GM12878 (cell line): ENCODE measurements around the gene C10orf105. TPM values are rescaled to one million over a fixed set of nuclear protein-coding genes. Genes with fewer than 3 reads are reported as not detected.

ENCODE experiments used
- ATAC-seq: fragments of 200-7000 bp; cut with Tn5 transposase; 3 replicates; pipeline ENCODE4 v1.9.1; 2020; ENCODE audit warnings: mild to moderate bottlenecking, moderate library complexity
- BruUV-seq: library from RNA; stranded (reverse); fragments of 400-500 nt; replicated peaks from 2 replicates; lab custom pipeline; 2021; lab: Mats Ljungman, UMichigan
- CTCF ChIA-PET: fragments of 300-600 bp; sonication (Branson Sonifier 250); formaldehyde crosslinking; extraction: SDS; loops from one replicate; lab custom pipeline; 2021; ENCODE audit warnings: inconsistent platforms; lab: Yijun Ruan, JAX
- POLR2A ChIA-PET: fragments of 350-600 bp; formaldehyde crosslinking; extraction: SDS; loops from one replicate; lab custom pipeline; 2021; ENCODE audit warnings: inconsistent platforms; lab: Charles Lee
- RAD21 ChIA-PET: fragments of 300-600 bp; sonication (Branson Sonifier 250); formaldehyde crosslinking; loops from one replicate; lab custom pipeline; 2023; ENCODE audit warnings: antibody characterized with exemption; ENCODE audit not compliant: unreplicated experiment; lab: Charles Lee
- SMC1A ChIA-PET: fragments of 300-600 bp; sonication (Branson Sonifier 250); formaldehyde crosslinking; loops from one replicate; lab custom pipeline; 2023; ENCODE audit not compliant: unreplicated experiment, uncharacterized antibody; lab: Charles Lee
- DNase-seq: peaks from one replicate; pipeline ENCODE4 v3.0.0-alpha.2; 2011; ENCODE audit warnings: low read depth, low spot score
- FAIRE-seq: peaks from 3 replicates; lab custom pipeline; 2011; peaks lifted over from hg19 to GRCh38; lab: Jason Lieb, UNC
- H2AFZ ChIP-seq: 2 replicates; pipeline ENCODE4 v1.6.0; 2011; ENCODE audit warnings: low read depth, low read length, control low read depth; ENCODE audit not compliant: control insufficient read depth
- H3K27ac ChIP-seq: 2 replicates; pipeline ENCODE4 v1.5.1; 2011; ENCODE audit warnings: control low read depth; ENCODE audit not compliant: control insufficient read depth, insufficient read depth
- H3K27me3 ChIP-seq, 2 experiments: replicated peaks in 1 of 2; 2 replicates each; pipeline versions ENCODE4 v1.6.0 to v1.6.1; 2011; ENCODE audit warnings: low read length in 1 of 2; ENCODE audit not compliant: control insufficient read depth in 2 of 2, insufficient read depth in 2 of 2
- H3K36me3 ChIP-seq, 2 experiments: 2 replicates each; pipeline ENCODE4 v1.5.1; 2011; ENCODE audit warnings: low read length in 1 of 2; ENCODE audit not compliant: control insufficient read depth in 2 of 2, insufficient read depth in 2 of 2
- H3K4me1 ChIP-seq: 2 replicates; pipeline ENCODE4 v1.6.1; 2011; ENCODE audit warnings: mild to moderate bottlenecking, low read length, moderate library complexity, mixed read lengths; ENCODE audit not compliant: control insufficient read depth, insufficient read depth
- H3K4me2 ChIP-seq: 2 replicates; pipeline ENCODE4 v1.6.0; 2011; ENCODE audit warnings: control low read depth; ENCODE audit not compliant: control insufficient read depth, insufficient read depth
- H3K4me3 ChIP-seq: fragments of 200-600 bp; sonication (generic); 2 replicates; pipeline ENCODE4 v1.5.1; 2016
- H3K79me2 ChIP-seq: 2 replicates; pipeline ENCODE4 v1.6.0; 2011; ENCODE audit warnings: low read length; ENCODE audit not compliant: control insufficient read depth, insufficient read depth
- H3K9ac ChIP-seq: 2 replicates; pipeline ENCODE4 v1.8.0; 2011; ENCODE audit warnings: low read length, control low read depth, mixed read lengths; ENCODE audit not compliant: control insufficient read depth, insufficient read depth
- H3K9me3 ChIP-seq: replicated peaks from 3 replicates; pipeline ENCODE4 v1.5.1; 2011; ENCODE audit warnings: mild to moderate bottlenecking, low read length; ENCODE audit not compliant: control insufficient read depth, insufficient read depth
- H4K20me1 ChIP-seq: 2 replicates; pipeline ENCODE4 v1.6.0; 2011; ENCODE audit not compliant: control insufficient read depth, insufficient read depth
- ATF3 ChIP-seq: IDR thresholded peaks from 2 replicates; pipeline ENCODE4 v1.6.1; 2011; ENCODE audit warnings: low read depth, mild to moderate bottlenecking, low read length, moderate library complexity, borderline replicate concordance; ENCODE audit errors: extremely low read depth
- BACH1 ChIP-seq: fragments of 450-650 bp; IDR thresholded peaks from 2 replicates; pipeline ENCODE4 v1.6.1; 2017; ENCODE audit warnings: mild to moderate bottlenecking, borderline replicate concordance
- CTCF ChIP-seq, 3 experiments: IDR thresholded peaks in 2 of 3; conservative IDR thresholded peaks in 1 of 3; 2 replicates each; pipeline ENCODE4 v1.5.1; 2011; ENCODE audit warnings: low read depth in 3 of 3, low read length in 3 of 3, mild to moderate bottlenecking in 3 of 3, control low read depth in 2 of 3, moderate library complexity in 2 of 3, inconsistent platforms in 1 of 3, mixed read lengths in 1 of 3; ENCODE audit not compliant: control insufficient read depth in 2 of 3, insufficient read depth in 1 of 3; ENCODE audit errors: extremely low read depth in 1 of 3
- IKZF1 ChIP-seq: fragments of 450-650 bp; conservative IDR thresholded peaks from 2 replicates; pipeline ENCODE4 v1.6.1; 2017; ENCODE audit warnings: antibody characterized with exemption, mild to moderate bottlenecking
- LARP7 ChIP-seq: fragments of 450-650 bp; IDR thresholded peaks from 2 replicates; pipeline ENCODE4 v1.6.1; 2017; ENCODE audit warnings: mild to moderate bottlenecking
- MXI1 ChIP-seq: fragments of 150-350 bp; IDR thresholded peaks from 2 replicates; pipeline ENCODE4 v1.6.1; 2011; ENCODE audit warnings: low read depth, mild to moderate bottlenecking, inconsistent platforms, low read length, improper control_type of control experiment
- RAD21 ChIP-seq: IDR thresholded peaks from 2 replicates; pipeline ENCODE4 v1.6.1; 2011; ENCODE audit warnings: mild to moderate bottlenecking, low read depth, low read length, moderate library complexity; ENCODE audit not compliant: insufficient read depth
- RUNX3 ChIP-seq: IDR thresholded peaks from 2 replicates; pipeline ENCODE4 v1.6.1; 2012; ENCODE audit warnings: low read length, inconsistent platforms
- SMARCA5 ChIP-seq: fragments of 450-650 bp; IDR thresholded peaks from 2 replicates; pipeline ENCODE4 v1.6.1; 2017; ENCODE audit warnings: mild to moderate bottlenecking
- SMC3 ChIP-seq: IDR thresholded peaks from 2 replicates; pipeline ENCODE4 v1.6.1; 2011; ENCODE audit warnings: low read length, improper control_type of control experiment, borderline replicate concordance
- SRF ChIP-seq, 2 experiments: IDR thresholded peaks; 2 replicates each; pipeline ENCODE4 v1.6.1; 2011; ENCODE audit warnings: low read depth in 2 of 2, low read length in 2 of 2, mild to moderate bottlenecking in 1 of 2, moderate library complexity in 1 of 2
- SUPT20H ChIP-seq: IDR thresholded peaks from 2 replicates; pipeline ENCODE4 v1.6.1; 2011; ENCODE audit warnings: low read depth, mild to moderate bottlenecking, low read length, moderate library complexity, borderline replicate concordance; ENCODE audit not compliant: control insufficient read depth
- TCF12 ChIP-seq: IDR thresholded peaks from 2 replicates; pipeline ENCODE4 v1.6.1; 2011; ENCODE audit warnings: low read depth, mild to moderate bottlenecking, low read length
- TCF3 ChIP-seq: IDR thresholded peaks from 2 replicates; pipeline ENCODE4 v1.6.1; 2012; ENCODE audit warnings: low read depth, mild to moderate bottlenecking, low read length, borderline replicate concordance; ENCODE audit not compliant: insufficient read depth
- ZNF217 ChIP-seq: fragments of 450-650 bp; IDR thresholded peaks from 2 replicates; pipeline ENCODE4 v1.6.1; 2017; ENCODE audit warnings: antibody characterized with exemption, mild to moderate bottlenecking
- WGBS: methylation state at CpG from one replicate; pipeline ENCODE4 v1.1.6; 2016; ENCODE audit warnings: low lambda C conversion rate; ENCODE audit not compliant: insufficient replicate concordance, insufficient coverage; ENCODE audit errors: missing lambda C conversion rate; 5-methylcytosine and 5-hydroxymethylcytosine counted together
- in situ Hi-C: fragments of 300-500 bp; cut with MboI; formaldehyde crosslinking; loops from 9 replicates; pipeline ENCODE4 v1.14.3; 2018; ENCODE audit warnings: mixed read lengths
- intact Hi-C: fragments of 100-400 bp; cut with micrococcal nuclease; formaldehyde crosslinking; loops from one replicate; pipeline ENCODE4 v1.14.2; 2022; ENCODE audit not compliant: unreplicated experiment
- polyA plus RNA-seq, 11 experiments: library from polyadenylated mRNA; depleted of rRNA in 4 of 11; unstranded in 6 of 11; stranded (reverse) in 5 of 11; fragments of >200 nt; fragmentation: Nextera tagmentation in 4 of 11; fragmentation: Illumina TruSeq in 1 of 11; extraction: Ambion mirVana in 4 of 11; extraction: Trizol in 1 of 11; gene quantifications; 1 replicate in 1 of 11; 2 replicates in 10 of 11; pipeline versions ENCODE4 v1.2.1 to v1.2.3, GENCODE V29; 2011 to 2016; ENCODE audit warnings: inconsistent platforms in 2 of 11, missing spikeins in 2 of 11, low read depth in 1 of 11
- total RNA-seq, 4 experiments: library from RNA; depleted of rRNA in 3 of 4; stranded (reverse); fragments of >200 nt in 3 of 4; fragmentation: Illumina TruSeq in 1 of 4; extraction: Trizol in 1 of 4; gene quantifications; 2 replicates each; pipeline versions ENCODE4 v1.2.1 to v1.2.3, GENCODE V29; 2013 to 2021
- TF ChIP-seq, protein P1 (sequence below): fragments of 450-650 bp; formaldehyde crosslinking; IDR thresholded peaks from 2 replicates; pipeline ENCODE4 v1.5.0; 2022; ENCODE audit warnings: mild to moderate bottlenecking, missing genetic modification characterization

Gene C10orf105
- total and polyA plus RNA-seq, 10 of the 15 experiments (the other 5 are each of a cell fraction or from before 2014, with no cell fraction given), result 0.04 to 0.06 (median 0.05) TPM; not detected in 7

DNA sequence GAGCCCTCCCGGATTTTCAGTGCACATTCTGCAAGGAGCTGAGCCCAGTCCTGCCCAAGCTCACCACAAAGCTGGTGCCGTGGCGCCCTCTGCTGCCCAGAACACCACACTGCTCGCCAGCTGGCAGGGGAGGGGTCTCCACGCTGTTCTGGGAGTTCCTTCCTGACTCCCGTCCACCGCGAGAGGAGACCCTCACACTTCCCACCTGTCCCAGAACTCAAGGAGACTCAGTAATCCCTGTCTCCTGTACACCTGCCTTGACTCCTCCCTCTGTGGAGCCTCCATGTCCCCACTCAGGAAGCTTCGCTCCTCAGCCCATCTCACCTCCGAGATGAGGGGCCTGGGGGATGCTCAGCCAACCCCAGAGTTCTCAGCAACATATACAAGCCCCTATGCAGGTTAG is 11.3 kb downstream of the C10orf105 start:
- ATAC-seq (peak; percentile 88), DNase-seq (no peak), FAIRE-seq (no peak)
- no peak overlapping the region for H3K4me3 ChIP-seq
- RAD21 ChIA-PET, result interaction anchor here (0.6 to 3.1 kb wide), 34 partner anchors 10 to 399 kb away, joined by 3 to 32 read pairs (median 4); partner anchors contain the start of genes SLC29A3 and VSIR
- BruUV-seq, result no TSS peak
- no peaks in the 10 kb centered on the region for H3K36me3 ChIP-seq
- no peaks in the 10 kb centered on the region; a peak in 1 of 4 replicates for H3K27me3 ChIP-seq
- H3K4me2 ChIP-seq, result no peak overlapping the region
- H3K9ac ChIP-seq, result no peak overlapping the region
- H3K9me3 ChIP-seq, result no peaks in the 10 kb centered on the region
- H3K27ac ChIP-seq, result no peak overlapping the region
- no peaks in the 10 kb centered on the region for H4K20me1 ChIP-seq
- H3K4me1 ChIP-seq, result peaks cover 8% of the 10 kb centered on the region
- POLR2A ChIA-PET, result no interaction called here
- no peak overlapping the region for H2AFZ ChIP-seq
- CTCF ChIA-PET, result interaction anchor here (0.6 to 6.3 kb wide), 59 partner anchors 8 to 401 kb away, joined by 3 to 116 read pairs (median 5); partner anchors contain the start of genes C10orf105, SLC29A3 and VSIR
- no peaks in the 10 kb centered on the region for H3K79me2 ChIP-seq
- SMC1A ChIA-PET, result interaction anchor here (0.6 to 4.3 kb wide), 24 partner anchors 10 to 395 kb away, joined by 3 to 51 read pairs (median 4); partner anchors contain the start of genes SLC29A3 and VSIR
- intact Hi-C loops, result loop anchor here (2.0 to 5.0 kb wide), 4 partner anchors 104 to 390 kb away; partner anchors contain the start of gene SLC29A3
- in situ Hi-C loops, result loop anchor here (10.0 kb wide), 1 partner anchor 324 kb away; no protein-coding TSS in a partner anchor
- WGBS, result 9% methylated on average over 10 of the region's 10 CpGs
- TF ChIP-seq SMARCA5, result 0 out of 2 replicates have a peak, but pooled peaks have one; percentile 52
- peak; percentile 11; the same call in 1 of the 2 replicates for TF ChIP-seq LARP7
- TF ChIP-seq ZNF217, result no peak
- TF ChIP-seq SUPT20H, result no peak
- TF ChIP-seq RUNX3, result peak; percentile 75
- peak; percentile 82 to 97 (median 93) for TF ChIP-seq CTCF (IDR thresholded peaks at IDR 0.05 in 2 of 3, conservative IDR thresholded peaks at IDR 0.05 in 1 of 3; ENCODE audit: control insufficient read depth in 2 of 3, extremely low read depth in 1 of 3, insufficient read depth in 1 of 3, low read depth in 3 of 3, low read length in 3 of 3)
- peak; percentile 79; the same call in 1 of the 2 replicates for TF ChIP-seq TCF3
- TF ChIP-seq ATF3, result 0 out of 2 replicates have a peak, but pooled peaks have one; percentile 8
- no peak for TF ChIP-seq MXI1
- TF ChIP-seq, protein P1, sequence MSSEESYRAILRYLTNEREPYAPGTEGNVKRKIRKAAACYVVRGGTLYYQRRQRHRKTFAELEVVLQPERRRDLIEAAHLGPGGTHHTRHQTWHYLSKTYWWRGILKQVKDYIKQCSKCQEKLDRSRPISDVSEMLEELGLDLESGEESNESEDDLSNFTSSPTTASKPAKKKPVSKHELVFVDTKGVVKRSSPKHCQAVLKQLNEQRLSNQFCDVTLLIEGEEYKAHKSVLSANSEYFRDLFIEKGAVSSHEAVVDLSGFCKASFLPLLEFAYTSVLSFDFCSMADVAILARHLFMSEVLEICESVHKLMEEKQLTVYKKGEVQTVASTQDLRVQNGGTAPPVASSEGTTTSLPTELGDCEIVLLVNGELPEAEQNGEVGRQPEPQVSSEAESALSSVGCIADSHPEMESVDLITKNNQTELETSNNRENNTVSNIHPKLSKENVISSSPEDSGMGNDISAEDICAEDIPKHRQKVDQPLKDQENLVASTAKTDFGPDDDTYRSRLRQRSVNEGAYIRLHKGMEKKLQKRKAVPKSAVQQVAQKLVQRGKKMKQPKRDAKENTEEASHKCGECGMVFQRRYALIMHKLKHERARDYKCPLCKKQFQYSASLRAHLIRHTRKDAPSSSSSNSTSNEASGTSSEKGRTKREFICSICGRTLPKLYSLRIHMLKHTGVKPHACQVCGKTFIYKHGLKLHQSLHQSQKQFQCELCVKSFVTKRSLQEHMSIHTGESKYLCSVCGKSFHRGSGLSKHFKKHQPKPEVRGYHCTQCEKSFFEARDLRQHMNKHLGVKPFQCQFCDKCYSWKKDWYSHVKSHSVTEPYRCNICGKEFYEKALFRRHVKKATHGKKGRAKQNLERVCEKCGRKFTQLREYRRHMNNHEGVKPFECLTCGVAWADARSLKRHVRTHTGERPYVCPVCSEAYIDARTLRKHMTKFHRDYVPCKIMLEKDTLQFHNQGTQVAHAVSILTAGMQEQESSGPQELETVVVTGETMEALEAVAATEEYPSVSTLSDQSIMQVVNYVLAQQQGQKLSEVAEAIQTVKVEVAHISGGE (CRISPR knock-in tag), result no peak
- TF ChIP-seq IKZF1, result peak; percentile 11; the same call in 1 of the 2 replicates
- no peak for TF ChIP-seq SRF (IDR thresholded peaks at IDR 0.05; ENCODE audit: low read depth in 2 of 2, low read length in 2 of 2)
- TF ChIP-seq BACH1, result no peak
- TF ChIP-seq SMC3, result peak; percentile 81
- TF ChIP-seq RAD21, result peak; percentile 89
- peak; percentile 71 for TF ChIP-seq TCF12
